HG02981 (cell line): ENCODE results near the gene ADGRL3.

Source experiments
- ATAC-seq: cut with Tn5 transposase; IDR thresholded peaks from one replicate; pipeline ENCODE4 v1.9.1; 2021; ENCODE audit warnings: mild to moderate bottlenecking, moderate library complexity; ENCODE audit not compliant: unreplicated experiment

The ADGRL3 gene

GRCh38 chr4:62030958-62031357 lies 830.8 kb downstream of the ADGRL3 start:
- no peak for ATAC-seq

DNA sequence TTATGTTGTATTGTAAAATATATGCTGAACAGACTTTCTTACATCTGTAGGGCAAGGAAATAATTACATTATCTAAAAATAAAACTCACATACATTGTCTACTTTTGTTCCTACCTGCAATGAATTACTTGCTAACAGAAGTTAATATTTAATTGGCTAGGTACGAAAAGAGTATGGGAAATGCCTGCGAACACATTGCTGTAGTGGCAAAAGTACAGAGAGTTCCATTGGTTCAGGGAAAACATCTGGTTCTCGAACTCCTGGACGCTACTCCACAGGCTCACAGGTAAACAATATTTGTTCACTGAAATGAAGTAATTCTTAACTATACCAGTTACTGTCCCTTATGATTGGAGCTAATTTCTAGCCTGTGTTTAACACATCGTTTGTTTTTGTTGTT lies 837.4 kb downstream of the ADGRL3 start:
- no peak for ATAC-seq

- ATAC-seq, result no peak
These were observed 851.2 kb downstream of the ADGRL3 start for GRCh38 chr4:62051332-62051731.

GRCh38 chr4:62053974-62054373 lies 853.8 kb downstream of the ADGRL3 start:
- ATAC-seq, result no peak

GRCh38 chr4:62057031-62057430 lies 856.9 kb downstream of the ADGRL3 start:
- ATAC-seq, result no peak

DNA sequence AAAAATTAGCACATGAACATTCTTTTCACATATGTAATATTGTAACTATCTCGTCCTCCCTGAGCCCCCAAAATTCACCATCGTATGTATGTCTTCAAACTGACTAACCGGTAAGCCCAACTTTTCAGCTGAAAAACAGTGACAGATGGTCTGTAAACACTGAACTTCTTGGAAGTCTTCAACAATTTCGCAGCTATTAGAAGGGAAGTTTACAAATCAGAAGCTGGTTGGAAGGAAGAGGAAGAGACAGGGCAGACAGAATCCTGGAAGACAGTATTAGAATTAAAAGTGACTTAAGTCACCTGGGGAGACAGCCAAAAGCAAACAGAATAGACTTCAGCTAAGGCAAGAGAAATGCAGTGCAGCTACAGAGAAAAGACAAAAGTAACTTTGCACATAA lies 858.4 kb downstream of the ADGRL3 start:
- ATAC-seq, result no peak

DNA sequence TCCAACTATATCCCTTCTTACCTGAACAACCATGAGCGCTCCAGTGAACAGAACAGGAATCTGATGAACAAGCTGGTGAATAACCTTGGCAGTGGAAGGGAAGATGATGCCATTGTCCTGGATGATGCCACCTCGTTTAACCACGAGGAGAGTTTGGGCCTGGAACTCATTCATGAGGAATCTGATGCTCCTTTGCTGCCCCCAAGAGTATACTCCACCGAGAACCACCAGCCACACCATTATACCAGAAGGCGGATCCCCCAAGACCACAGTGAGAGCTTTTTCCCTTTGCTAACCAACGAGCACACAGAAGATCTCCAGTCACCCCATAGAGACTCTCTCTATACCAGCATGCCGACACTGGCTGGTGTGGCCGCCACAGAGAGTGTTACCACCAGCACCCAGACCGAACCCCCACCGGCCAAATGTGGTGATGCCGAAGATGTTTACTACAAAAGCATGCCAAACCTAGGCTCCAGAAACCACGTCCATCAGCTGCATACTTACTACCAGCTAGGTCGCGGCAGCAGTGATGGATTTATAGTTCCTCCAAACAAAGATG lies 870.2 kb downstream of the ADGRL3 start:
- no peak for ATAC-seq

- ATAC-seq, result no peak
These were observed 875.0 kb downstream of the ADGRL3 start for GRCh38 chr4:62075089-62075488.

DNA sequence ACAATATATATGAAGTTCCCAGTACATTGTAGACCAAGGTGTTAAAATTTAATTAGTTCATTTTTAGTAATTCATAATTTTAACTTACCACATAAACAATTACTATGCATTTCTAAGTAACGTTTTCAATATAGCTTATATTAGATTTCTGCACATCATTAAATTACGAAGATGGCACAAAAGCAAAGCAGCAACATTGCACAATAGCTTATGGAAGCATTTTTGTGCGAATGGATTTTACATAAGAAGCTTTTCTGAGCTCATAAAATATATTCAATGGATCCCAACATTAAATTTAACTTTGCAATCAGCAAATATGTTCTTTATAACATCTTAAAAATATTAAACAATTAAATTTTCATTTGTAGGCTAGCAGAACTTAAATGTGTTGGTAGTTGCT lies 875.4 kb downstream of the ADGRL3 start:
- ATAC-seq, result no peak

- ATAC-seq, result no peak
These were observed 877.3 kb downstream of the ADGRL3 start for GRCh38 chr4:62077406-62077805.

DNA sequence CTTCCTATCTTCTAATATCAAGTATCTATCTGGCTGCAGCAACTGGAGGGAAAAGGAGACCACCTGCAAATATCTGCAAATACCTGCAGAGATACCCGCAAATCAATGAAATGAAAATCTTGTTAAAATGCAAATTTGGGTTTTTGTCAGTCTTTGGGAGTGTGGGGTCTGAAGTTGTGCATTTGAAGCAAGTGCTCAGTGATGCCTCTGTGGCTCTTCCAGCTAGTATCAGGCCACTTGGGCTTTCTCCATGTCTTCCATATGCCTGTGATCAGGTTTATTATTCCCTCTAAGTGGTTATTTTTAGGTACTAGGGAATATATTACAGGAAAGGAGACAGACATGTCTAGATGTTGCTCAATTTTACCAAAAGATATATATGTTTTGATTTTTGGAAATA lies 880.3 kb downstream of the ADGRL3 start:
- no peak for ATAC-seq

DNA sequence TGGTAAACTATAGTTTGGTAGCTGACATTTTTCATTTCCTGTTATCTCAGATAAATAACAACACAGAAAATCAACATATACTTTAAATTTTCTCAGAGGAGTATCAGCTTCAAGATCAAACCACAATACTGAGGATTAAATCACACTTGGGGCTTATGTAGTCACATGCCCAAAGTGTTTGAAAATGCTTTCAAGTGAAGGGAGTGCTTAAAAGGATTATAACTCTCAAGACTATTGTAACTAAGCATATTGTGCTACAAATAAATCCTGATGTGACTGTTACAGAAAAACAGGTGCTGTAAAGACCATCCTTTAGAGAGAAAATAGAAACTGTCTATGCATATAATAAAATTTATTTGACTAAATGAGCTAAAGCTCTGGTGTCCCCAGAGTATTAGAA lies 887.6 kb downstream of the ADGRL3 start:
- ATAC-seq, result no peak

DNA sequence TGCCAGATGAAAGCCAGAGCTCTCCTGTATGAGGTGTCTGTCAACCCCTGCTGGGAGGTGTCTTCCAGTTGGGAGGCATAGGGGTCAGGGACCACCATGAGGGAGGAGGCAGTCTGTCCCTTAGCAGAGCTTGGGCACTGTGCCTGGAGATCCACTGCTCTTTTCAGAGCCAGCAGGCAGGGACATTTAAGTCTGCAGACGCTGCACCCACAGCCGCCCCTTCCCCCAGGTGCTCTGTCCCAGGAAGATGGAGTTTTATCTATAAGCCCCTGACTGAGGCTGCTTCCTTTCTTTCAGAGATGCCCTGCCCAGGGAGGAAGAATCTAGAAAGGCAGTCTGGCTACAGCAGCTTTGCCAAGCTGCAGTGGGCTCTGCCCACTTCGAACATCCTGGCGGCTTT lies 893.6 kb downstream of the ADGRL3 start:
- no peak for ATAC-seq

- no peak for ATAC-seq
These were observed 896.8 kb downstream of the ADGRL3 start for GRCh38 chr4:62096881-62097280.

- no peak for ATAC-seq
These were observed 915.1 kb downstream of the ADGRL3 start for GRCh38 chr4:62115216-62115615.

DNA sequence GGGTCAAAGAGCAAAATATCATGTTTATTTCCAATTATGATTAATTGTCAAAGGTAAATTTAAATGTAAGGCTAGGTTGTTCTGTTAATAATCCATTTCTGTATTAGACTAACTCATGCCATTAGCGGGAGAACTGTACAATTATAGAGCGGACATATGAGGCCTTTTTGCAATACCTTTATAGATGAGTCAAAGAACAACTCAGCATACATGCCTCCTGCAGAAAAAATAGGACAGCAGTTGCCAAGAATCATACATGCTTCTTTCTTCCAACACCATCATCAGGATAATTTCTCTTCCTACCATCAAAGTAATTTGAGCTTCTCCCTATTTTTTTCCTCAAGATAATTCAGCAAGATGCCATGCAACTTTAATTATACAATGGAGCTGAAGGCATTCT lies 917.8 kb downstream of the ADGRL3 start:
- ATAC-seq, result no peak

GRCh38 chr4:62118558-62118957 lies 918.4 kb downstream of the ADGRL3 start:
- ATAC-seq, result no peak

DNA sequence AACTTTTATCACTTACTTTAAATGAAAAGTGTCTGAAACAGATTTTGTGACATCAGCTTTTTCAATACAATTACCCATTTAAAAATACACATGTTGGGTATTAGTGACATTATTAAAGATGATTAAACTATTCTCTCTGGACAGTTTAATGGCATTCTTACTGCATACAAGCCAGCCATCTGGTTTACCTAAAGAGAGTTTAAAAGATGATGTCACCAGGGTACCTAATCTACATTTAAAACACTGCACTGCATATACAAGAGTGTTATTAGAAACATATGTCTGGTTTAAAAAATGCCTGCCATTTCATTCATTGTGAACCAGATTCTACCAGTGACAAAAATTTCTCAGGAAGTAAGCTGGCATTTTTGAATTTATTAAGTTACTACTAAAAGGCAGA lies 919.1 kb downstream of the ADGRL3 start:
- no peak for ATAC-seq

DNA sequence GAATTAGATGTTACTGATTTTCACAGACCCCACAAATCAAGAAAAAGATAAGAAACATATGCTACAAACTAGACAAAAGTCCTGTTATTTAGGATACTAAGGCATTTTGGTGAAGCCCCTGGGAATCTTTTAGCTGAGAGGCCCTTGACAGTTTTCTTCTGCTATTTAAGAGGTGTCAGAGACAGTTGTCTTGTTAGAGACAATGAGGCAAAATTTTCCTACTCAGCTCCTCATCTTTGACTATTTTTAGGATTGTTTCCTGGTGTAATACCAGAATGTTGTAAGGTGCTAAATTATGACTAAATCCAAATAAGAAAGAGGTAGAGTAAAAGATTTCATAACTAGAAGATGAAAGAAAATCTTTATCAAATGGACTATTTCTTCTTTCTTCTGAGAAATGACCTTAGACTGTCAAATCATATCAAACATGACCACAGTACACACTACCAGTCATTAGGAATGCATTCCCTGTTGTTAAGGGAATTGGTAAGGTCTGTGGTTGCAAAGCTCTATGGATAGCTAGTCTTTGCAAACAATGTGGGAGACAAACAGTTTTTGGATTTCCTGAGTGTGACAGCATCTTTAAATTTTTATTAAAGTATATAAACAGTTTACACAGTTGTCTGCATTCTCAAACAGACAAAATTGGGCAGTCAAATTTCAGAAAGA lies 926.1 kb downstream of the ADGRL3 start:
- ATAC-seq, result no peak
